DOHH2 (cell line): ENCODE data around the gene SLC12A2.

Experiments used
- H3F3A ChIP-seq: fragments of 200-600 bp; sonication (generic), shearing (Covaris generic); 2 replicates; pipeline ENCODE4 v1.6.0; 2016; ENCODE audit warnings: antibody characterized with exemption, mild to moderate bottlenecking; ENCODE audit not compliant: control insufficient read depth, insufficient read depth
- H3K27ac ChIP-seq: fragments of 200-600 bp; sonication (generic); 2 replicates; pipeline ENCODE4 v1.5.1; 2014; ENCODE audit warnings: low read depth, mild to moderate bottlenecking, low read length, moderate library complexity
- H3K27me3 ChIP-seq: fragments of 200-600 bp; sonication (generic); 2 replicates; pipeline ENCODE4 v1.6.1; 2014; ENCODE audit warnings: mild to moderate bottlenecking, low read length, mixed read lengths; ENCODE audit not compliant: control insufficient read depth
- H3K36me3 ChIP-seq: fragments of 200-600 bp; sonication (generic); 2 replicates; pipeline ENCODE4 v1.6.1; 2014; ENCODE audit warnings: mild to moderate bottlenecking, low read length, moderate library complexity, mixed read lengths; ENCODE audit not compliant: control insufficient read depth
- H3K4me1 ChIP-seq: fragments of 200-600 bp; sonication (generic); 2 replicates; pipeline ENCODE4 v1.6.1; 2014; ENCODE audit warnings: mild to moderate bottlenecking, low read length, mixed read lengths; ENCODE audit not compliant: control insufficient read depth
- H3K4me2 ChIP-seq: fragments of 200-600 bp; sonication (generic); 2 replicates; pipeline ENCODE4 v1.6.0; 2014; ENCODE audit warnings: mild to moderate bottlenecking, low read length, moderate library complexity
- H3K4me3 ChIP-seq: fragments of 200-600 bp; sonication (generic); 2 replicates; pipeline ENCODE4 v1.5.1; 2014; ENCODE audit warnings: mild to moderate bottlenecking, low read length, mixed read lengths
- H3K79me2 ChIP-seq: fragments of 200-600 bp; sonication (generic); 2 replicates; pipeline ENCODE4 v1.6.1; 2014; ENCODE audit warnings: mild to moderate bottlenecking, low read length, mixed read lengths; ENCODE audit not compliant: control insufficient read depth
- H3K9me2 ChIP-seq: fragments of 200-600 bp; sonication (generic); replicated peaks from 2 replicates; pipeline ENCODE4 v1.6.1; 2014; ENCODE audit warnings: mild to moderate bottlenecking, low read length, mixed read lengths; ENCODE audit not compliant: control insufficient read depth
- H3K9me3 ChIP-seq: fragments of 200-600 bp; sonication (generic); 2 replicates; pipeline ENCODE4 v1.6.1; 2014; ENCODE audit warnings: antibody characterized with exemption, low read length, mixed read lengths; ENCODE audit not compliant: control insufficient read depth, insufficient read depth
- H4K20me1 ChIP-seq: fragments of 200-600 bp; sonication (generic); 2 replicates; pipeline ENCODE4 v1.6.0; 2014; ENCODE audit warnings: low read depth, mild to moderate bottlenecking, antibody characterized with exemption, low read length, moderate library complexity; ENCODE audit not compliant: control insufficient read depth, insufficient read depth
- EZH2phosphoT487 ChIP-seq: fragments of 200-600 bp; sonication (generic); IDR thresholded peaks from 2 replicates; pipeline ENCODE4 v1.6.1; 2017; ENCODE audit warnings: borderline replicate concordance, mild to moderate bottlenecking, antibody characterized with exemption, low read length, moderate library complexity, mixed read lengths
- TF ChIP-seq, protein P1 (sequence below): fragments of 200-600 bp; sonication (generic); IDR thresholded peaks from one replicate; pipeline ENCODE4 v1.5.1; 2014; ENCODE audit warnings: antibody characterized with exemption, mild to moderate bottlenecking, low read depth, low read length; ENCODE audit not compliant: poor library complexity, severe bottlenecking

The SLC12A2 gene

DNA sequence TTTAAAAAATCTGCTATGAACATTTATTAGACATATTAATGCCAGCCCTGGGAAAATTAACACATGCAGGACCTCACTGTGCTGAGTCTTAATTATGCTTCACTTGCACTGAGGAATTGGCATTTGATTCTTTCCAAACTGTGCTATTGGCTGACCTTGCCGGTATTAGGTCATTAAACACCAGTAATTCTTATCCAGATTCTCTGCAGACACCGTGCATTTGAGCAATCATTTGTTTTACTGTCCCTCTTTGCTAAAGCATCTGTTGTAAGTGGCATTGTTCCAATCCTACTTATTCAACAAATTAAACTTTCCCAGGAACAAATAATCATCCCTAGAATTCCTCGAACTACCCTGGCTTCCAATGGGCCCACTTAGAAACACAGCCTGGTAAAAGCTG, 145.0 kb downstream of the SLC12A2 start:
- Histone ChIP-seq H3K4me1 (no peaks in the 10 kb centered on the region), H3K4me3 (no peak overlapping the region), H3F3A (no peaks in the 10 kb centered on the region), H3K79me2 (no peaks in the 10 kb centered on the region), H3K27ac (no peak overlapping the region), H4K20me1 (no peaks in the 10 kb centered on the region), H3K9me3 (no peaks in the 10 kb centered on the region), H3K9me2 (no peaks in the 10 kb centered on the region), H3K27me3 (no peaks in the 10 kb centered on the region), H3K4me2 (no peak overlapping the region), H3K36me3 (no peaks in the 10 kb centered on the region)
- no peak for TF ChIP-seq EZH2phosphoT487
- TF ChIP-seq, protein P1, sequence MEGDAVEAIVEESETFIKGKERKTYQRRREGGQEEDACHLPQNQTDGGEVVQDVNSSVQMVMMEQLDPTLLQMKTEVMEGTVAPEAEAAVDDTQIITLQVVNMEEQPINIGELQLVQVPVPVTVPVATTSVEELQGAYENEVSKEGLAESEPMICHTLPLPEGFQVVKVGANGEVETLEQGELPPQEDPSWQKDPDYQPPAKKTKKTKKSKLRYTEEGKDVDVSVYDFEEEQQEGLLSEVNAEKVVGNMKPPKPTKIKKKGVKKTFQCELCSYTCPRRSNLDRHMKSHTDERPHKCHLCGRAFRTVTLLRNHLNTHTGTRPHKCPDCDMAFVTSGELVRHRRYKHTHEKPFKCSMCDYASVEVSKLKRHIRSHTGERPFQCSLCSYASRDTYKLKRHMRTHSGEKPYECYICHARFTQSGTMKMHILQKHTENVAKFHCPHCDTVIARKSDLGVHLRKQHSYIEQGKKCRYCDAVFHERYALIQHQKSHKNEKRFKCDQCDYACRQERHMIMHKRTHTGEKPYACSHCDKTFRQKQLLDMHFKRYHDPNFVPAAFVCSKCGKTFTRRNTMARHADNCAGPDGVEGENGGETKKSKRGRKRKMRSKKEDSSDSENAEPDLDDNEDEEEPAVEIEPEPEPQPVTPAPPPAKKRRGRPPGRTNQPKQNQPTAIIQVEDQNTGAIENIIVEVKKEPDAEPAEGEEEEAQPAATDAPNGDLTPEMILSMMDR, result no peak

DNA sequence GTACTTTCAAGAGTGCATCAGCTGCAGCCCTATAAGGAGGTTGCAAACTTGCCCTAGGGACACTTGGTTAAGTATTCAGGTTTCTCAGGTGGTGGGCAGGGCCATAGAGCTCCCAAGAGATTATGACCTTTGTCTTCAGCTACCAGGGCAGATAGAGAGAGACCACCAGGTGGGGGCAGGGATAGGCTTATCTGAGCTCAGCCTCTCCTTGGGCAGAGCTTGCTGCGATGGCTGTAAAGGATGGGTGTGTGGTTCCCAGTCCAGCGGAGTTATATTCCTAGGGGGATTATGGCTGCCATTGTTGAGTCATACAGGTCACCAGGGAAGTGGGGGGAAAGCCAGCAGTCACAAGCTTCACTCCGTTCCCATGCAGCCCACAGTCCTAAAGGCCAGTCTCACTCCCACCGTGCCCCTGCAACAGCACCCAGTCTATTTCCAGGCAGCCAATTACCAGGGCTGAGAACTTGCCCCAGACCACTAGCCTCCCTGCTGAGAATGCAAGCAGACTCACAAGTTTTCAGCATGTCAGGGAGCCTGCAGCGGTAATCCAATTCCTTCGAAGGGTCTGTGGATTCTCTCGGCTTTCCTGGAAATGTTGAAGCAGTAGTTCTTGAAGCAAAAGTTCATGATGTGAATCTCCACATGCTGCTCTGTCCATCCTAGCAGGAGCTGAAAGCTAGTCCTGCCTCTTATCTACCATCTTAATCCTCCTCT, 151.5 kb downstream of the SLC12A2 start:
- TF ChIP-seq EZH2phosphoT487, result no peak
- TF ChIP-seq, protein P1, result no peak
- H3K36me3 ChIP-seq, result no peaks in the 10 kb centered on the region
- no peaks in the 10 kb centered on the region for H3K27me3 ChIP-seq
- H3K4me2 ChIP-seq, result no peak overlapping the region
- no peaks in the 10 kb centered on the region for H3K4me1 ChIP-seq
- H3F3A ChIP-seq, result no peaks in the 10 kb centered on the region
- H3K4me3 ChIP-seq, result no peak overlapping the region
- no peaks in the 10 kb centered on the region for H4K20me1 ChIP-seq
- no peaks in the 10 kb centered on the region for H3K9me3 ChIP-seq
- H3K79me2 ChIP-seq, result no peaks in the 10 kb centered on the region
- no peak overlapping the region for H3K27ac ChIP-seq
- no peaks in the 10 kb centered on the region for H3K9me2 ChIP-seq

DNA sequence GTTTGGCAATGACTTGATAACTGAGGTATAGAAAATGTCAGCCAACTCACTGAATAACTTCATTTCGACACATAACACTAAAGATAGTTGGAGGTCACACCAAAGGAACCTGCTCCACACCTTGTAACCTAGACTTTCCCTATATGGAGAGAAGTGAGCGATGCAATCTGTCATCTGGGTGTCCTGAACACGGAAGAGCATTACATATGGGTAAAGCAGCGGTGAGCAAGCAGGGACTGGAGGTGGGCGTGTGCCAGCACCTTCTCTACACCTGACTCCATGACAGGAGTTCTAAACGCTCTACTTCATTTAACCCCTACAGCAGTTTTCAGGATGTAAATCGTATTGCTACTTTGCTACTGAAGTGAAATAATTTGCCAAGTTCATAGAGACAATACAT, 152.8 kb downstream of the SLC12A2 start:
- Histone ChIP-seq H3K79me2 (no peaks in the 10 kb centered on the region), H3K4me1 (no peaks in the 10 kb centered on the region), H3K27ac (no peak overlapping the region), H3K4me2 (no peak overlapping the region), H4K20me1 (no peaks in the 10 kb centered on the region), H3K9me2 (no peaks in the 10 kb centered on the region; the same call in 1 of the 2 replicates), H3K36me3 (no peaks in the 10 kb centered on the region), H3K27me3 (no peaks in the 10 kb centered on the region), H3K9me3 (no peaks in the 10 kb centered on the region), H3F3A (no peaks in the 10 kb centered on the region), H3K4me3 (no peak overlapping the region)
- TF ChIP-seq EZH2phosphoT487, result no peak
- TF ChIP-seq, protein P1, result no peak
